HT-29 (cell line): ENCODE results near the gene SCFD2. TPM values are rescaled to one million over a fixed set of nuclear protein-coding genes. Genes with fewer than 3 reads are reported as not detected.

Source experiments
- DNase-seq: peaks from one replicate; pipeline ENCODE4 v3.0.0-alpha.2; 2015; ENCODE audit warnings: low spot score
- total RNA-seq: library from RNA; depleted of rRNA; stranded (reverse); fragments of >200 nt; shearing (Covaris generic); gene quantifications from 2 replicates; pipeline ENCODE4 v1.2.3, GENCODE V29; 2014

SCFD2 gene
- total RNA-seq, 1 experiment from 2014 or later = 33.1 TPM

DNA sequence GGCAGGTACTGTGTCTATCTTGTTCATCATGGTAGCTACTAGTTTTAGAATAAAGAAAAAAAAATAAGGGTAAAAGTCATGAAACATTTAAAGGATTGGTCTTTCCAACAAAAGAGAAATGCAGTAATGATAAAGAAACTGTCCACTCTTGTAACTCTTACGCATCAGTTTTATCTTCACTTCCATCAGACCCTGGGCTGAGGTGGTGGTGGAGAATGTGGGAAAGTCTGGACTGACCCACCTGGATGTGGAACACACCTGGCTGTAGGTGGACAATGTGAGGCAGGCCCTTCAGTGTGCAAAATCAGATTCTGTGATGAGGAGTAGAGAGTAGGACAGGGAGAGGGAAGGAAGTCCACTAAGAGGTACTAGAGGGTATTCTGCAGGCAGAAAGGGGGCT is 375.2 kb downstream of the SCFD2 start:
- no peak for DNase-seq

DNA sequence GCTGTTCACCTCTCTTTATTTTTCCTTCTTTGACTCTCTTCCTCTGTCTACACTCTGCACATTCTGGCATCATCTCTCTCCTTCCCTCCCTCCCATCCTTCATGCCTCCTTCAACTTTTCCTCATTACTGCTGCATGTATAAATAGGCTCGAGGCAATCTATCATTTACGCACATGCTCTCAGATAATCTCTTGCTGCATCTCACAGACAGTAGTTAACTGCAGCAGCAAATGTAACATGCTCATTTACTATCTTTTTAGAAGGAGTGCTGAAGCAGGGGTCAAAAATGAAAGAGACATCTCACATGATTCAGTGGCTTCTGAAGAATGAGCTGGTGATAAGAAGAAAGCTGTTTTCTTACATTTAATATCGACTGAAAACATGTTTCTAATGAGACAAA is 376.0 kb downstream of the SCFD2 start:
- no peak for DNase-seq

DNA sequence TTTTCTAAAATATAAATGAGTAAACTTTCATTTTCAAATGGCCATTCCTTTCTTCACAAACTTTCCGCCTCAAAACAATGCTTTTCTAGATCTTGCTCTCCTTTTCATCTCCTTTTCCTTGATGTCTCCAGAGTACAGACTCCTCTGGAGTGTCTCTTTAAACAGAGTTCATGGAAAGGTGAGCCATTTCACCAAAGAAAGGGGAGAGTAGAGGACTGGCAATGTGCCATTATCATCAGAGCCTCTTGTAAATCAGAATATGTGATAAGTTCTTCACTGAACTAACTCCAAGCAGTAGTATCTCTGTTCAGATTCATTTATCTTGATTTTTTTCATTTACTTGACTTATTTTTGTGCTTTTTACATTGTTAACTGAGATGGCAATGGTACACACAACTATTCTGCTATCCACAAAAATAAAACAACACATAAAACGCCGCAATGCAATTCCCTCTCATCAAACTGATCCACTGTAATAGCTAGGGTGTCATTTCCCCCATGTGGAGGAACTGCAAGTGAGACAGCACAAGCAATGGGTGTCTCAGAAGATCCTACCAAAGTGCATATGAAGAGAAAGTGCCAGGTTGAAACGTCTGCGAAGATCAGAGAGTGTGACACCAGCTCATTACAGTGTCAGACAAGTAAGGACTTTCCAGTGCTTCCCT is 378.3 kb downstream of the SCFD2 start:
- no peak for DNase-seq

- DNase-seq = no peak
These were observed 381.4 kb downstream of the SCFD2 start for GRCh38 chr4:52984462-52984881.

GRCh38 chr4:52983563-52984303 is 382.1 kb downstream of the SCFD2 start:
- DNase-seq = peak; percentile 84

GRCh38 chr4:52982946-52983340 is 382.9 kb downstream of the SCFD2 start:
- DNase-seq = no peak

GRCh38 chr4:52982255-52982945 is 383.5 kb downstream of the SCFD2 start:
- peak; percentile 73 for DNase-seq

- DNase-seq = no peak
These were observed 385.9 kb downstream of the SCFD2 start for GRCh38 chr4:52979821-52980590.

DNA sequence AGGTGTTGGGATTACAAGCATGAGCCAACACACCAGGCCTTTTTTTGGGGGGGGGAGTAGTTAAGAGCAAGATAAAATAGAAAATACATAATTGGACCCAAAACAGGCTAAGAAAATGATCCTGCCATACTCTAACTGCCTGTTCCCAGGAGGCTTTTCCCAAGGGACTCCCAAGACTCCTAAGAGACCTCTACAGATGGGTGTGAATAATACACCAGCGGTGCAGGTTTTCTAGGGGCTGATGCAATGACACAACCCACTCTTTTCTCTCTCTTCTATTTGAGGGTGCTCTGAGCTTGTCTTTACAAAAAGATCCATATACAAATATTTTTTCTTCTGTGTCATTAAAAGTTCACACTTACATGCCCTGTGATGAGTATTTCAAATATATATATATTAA is 386.8 kb downstream of the SCFD2 start:
- DNase-seq = peak; percentile 10

GRCh38 chr4:52977252-52977651 is 388.6 kb downstream of the SCFD2 start:
- DNase-seq = no peak

DNA sequence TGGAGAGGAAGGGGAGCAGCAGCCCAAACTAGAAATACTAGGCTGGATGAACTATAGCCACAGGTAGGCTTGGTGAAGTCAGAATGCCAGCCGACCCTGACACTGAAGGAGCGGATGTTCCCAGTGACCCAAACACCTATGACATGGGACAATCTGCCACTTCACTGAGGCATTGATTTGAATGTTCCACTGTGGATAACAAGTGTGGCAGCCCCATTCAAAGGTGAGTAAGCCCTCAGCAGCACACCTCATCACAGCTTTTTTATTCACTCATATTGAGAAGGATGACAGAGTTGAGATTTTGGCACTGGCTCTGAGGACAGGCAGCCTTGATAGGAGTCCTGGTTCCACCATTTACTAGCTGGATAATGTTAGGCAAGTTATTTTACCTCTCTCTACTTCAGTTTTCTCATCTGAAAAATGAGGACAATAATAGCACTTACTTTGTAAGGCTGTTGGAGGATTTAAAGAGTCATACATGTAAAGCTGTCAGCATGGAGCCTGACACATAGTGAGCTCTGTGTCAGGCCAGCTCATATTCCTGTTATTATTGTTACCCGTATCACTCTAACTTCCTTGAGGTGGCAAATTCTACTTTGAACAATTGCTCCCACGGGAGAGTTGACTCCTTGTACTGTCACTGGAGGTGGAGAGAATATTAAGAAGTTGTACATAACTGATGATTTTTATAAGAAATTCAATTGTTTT is 389.2 kb downstream of the SCFD2 start:
- no peak for DNase-seq

DNA sequence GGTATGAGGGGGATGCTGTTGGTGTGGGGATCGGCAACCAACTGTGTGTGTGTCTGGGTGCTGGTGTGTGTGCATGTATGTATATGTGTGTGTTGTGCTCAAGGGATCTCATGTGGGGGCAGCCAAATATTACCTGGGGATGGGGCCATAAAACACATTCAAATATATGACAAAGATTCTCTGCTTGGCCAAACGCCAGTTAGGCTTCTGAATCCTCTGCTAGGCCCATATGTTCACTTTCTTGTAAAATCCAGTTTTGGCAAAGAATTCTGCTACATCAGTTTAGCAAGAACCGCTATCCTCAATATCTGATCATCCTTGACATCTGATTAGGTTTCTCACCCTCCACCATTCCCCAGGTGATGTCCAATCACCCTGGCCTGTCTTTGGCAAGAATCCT is 397.2 kb downstream of the SCFD2 start:
- no peak for DNase-seq

GRCh38 chr4:52968241-52968640 is 397.6 kb downstream of the SCFD2 start:
- no peak for DNase-seq

- no peak for DNase-seq
These were observed 399.1 kb downstream of the SCFD2 start for GRCh38 chr4:52966781-52967180.

DNA sequence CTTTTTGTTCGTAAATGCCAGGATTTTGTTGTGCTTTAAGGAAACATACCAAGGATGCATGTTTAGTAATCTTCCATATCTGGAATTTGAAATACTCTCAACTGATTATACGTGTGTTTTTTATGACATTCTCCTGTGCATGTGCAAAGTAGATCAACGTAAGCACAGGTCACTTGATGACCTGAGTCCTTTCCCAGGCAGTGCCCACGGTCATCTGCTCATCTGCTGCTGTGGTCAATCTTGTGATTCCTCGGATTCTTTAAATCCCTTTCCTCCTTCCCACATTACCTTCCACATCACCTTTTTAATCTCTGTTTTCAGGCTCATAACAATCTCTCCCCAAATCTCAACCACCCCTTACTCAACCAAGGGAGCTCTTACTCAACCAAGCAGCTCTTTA is 399.7 kb downstream of the SCFD2 start:
- DNase-seq = no peak

DNA sequence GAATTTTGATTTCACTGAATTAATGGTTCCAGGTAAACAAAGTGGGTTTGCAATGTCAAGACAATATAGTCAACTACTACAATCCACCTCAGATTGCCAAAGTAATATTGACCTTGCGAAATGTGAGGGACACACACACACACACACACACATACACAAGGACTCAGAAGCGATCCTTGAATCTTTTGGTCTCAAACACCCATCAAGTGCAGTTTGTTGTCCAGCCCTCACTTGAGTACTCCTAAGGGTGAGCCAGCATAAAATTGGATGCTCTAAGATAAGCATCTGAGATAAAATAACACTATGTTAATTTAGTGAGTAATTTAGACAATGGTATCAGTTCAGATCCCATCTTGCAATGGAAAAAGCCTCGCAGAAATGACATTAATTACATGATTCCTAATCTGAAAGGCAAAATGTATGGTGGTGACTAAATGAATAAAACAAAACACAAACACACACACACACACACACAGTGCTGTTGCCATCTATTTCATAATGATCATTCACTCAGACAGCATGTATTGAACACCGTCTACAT is 401.2 kb downstream of the SCFD2 start:
- no peak for DNase-seq

- DNase-seq = no peak
These were observed 401.9 kb downstream of the SCFD2 start for GRCh38 chr4:52964011-52964410.

- no peak for DNase-seq
These were observed 403.1 kb downstream of the SCFD2 start for GRCh38 chr4:52962721-52963120.

DNA sequence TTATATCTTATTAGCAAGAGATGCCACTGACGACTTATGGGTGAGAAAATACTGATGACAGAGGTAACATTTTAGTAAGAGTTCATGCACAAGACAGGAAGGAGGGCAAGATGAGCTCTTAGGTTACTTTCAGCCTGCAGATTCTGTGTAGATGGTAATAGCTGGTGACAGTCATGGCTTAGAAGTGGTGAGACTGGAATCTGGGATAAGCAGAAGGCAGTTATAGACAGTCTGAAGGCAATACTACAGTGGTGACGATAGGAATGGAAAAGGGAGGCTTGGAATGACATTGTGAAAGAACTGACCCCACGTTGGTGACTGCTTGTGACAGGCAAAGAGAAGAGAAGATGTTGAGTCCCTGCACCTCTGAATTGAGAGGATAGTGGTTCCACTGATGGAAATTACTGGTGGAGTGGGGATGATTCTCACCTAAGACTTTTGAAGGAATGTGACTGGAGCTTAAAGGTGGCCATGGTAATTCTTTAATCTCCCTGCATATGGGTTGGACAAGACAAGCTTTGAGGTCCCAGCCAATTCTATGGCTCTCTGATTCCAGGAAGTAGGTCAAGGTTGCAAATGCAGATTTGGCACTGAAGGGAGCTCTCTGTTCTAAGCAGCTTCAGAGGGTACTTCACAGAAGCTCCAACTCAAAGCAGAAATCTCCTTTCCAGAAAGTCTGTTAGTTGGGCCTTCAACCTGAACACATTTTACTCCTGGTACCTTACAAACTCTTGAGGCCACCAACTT is 404.0 kb downstream of the SCFD2 start:
- DNase-seq = no peak

- DNase-seq = no peak
These were observed 406.3 kb downstream of the SCFD2 start for GRCh38 chr4:52959541-52959940.
